Posterior cingulate gyrus (tissue), 11 donors: ENCODE results near the gene PSG3.
A peak's percentile ranks its signal among the peaks of the same experiment; 100 is the strongest.
"Not testable (repeated sequence)": the region's sequence is repeated elsewhere in the genome, so short reads cannot be mapped to it uniquely, and the experiment has no call there.

Experiments used
- DNase-seq, 10 donors: peaks; one replicate each; pipeline versions ENCODE4 v3.0.0 to v3.0.0-alpha.2; 2020 to 2021; ENCODE audit warnings: mixed read lengths in 3 of 10
- intact Hi-C: fragments of 100-400 bp; cut with DNase I; formaldehyde crosslinking; loops from one replicate; pipeline ENCODE4 v1.15.1; 2023

PSG3 gene

DNA sequence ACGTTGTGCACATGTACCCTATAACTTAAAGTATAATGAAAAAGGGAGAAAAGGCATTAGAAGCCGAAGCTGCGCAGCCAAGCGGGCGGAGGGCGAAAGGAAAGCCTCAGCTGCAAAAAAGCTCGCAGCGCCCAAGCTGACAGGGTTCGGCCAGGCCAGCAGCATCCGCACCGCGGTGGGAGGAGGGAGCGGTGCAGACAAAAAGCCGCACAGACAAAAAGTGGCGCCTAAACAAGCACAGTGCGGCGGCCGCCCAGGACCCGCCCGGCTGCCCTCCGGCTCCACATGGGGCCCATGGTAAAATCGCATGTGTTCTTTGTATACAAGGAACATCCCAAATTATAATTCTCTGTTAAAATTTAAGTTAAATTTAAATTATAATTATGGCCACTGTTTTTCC, 42.4 kb downstream of the PSG3 start:
- intact Hi-C loops: no loop called here
- DNase-seq: no peak

DNA sequence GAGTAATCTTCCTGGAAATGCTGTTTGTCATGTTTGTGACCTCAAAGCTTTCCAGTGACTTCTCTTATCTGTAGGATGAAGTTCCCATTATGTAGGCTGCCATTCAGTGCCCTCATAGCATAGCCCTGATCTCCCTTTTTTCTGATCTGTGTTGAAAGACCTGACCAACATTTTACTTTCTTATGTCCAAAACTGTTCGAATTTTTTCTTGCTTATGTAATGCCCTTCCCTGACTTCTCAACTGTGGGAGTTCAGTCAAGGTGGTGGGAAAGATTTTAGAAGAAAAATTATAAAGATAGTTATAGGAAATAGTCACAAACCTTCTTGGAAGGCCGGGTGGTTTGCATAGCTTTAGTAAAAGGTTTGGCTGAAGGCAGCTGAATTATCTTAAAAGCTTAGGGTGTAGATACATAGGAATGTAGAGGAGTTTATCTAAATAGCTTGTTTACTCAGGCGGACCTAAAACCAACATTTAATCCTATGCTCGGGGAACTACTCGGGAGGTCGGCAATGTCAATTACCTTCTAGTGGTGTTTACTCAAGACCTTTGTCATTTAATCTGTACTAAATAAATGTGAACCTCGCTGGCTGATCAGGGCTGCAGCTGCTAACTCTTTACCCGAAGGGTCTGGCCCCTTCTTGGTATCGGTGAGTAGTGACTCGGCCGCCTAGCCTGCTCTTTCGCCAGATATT, 44.3 kb downstream of the PSG3 start:
- intact Hi-C loops: no loop called here
- no peak for DNase-seq

DNA sequence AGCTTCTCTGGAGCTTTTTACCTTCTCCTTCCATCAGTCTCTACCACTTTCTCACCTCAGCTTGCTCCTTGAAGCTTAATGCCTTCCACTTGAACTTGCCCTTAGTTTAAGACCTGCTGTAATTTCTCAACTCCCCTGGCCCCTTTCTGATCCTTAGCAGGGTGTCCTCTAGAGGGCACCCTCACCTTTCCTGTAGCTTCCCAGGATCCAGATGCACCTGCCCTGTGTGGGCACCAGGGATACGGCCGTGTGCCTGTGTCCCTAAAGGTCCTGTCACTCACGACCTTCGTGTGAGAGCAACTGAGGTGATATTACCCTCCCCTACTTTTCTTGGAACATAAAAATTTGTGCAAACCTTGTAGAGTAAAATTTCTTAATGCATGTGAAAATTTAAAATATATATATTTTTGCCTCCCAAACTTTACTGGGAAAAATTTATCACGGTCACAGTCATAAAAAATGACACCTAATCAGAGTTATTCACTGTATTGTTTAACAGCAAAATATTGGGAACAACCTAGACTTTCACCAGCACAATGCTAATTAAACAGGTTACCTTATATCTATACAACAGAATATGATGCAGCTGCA, 46.4 kb downstream of the PSG3 start:
- peak in 1 of 10 donors; percentile 19 for DNase-seq
- intact Hi-C loops: no loop called here

DNA sequence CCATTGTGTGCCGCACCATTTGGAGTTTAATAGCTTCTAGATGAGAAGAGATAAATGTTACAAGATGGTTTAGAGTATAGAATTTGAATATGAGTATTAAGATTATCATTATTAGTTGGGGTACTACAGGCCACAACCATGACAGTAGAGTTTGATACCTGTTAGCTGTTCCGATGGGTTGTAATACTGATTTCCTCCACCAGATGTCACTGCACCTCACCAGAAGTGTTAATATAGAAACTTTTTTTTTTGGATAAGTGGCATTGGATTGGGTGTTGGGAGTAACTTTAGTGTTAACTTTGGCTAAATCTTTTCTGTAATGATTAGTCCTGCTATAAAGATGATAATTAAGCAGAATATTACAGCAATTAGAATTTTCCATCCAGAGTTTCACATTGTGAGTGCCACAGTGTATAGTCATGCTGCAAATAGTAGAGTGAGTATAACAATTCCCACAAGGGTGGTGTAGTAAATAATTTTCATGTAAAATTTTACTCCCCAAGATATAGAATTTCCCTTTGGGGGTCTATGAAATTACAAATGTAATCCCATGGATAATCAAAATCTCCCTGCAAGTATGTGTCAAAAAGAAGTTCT, 56.3 kb downstream of the PSG3 start:
- intact Hi-C loops: no loop called here
- no peak for DNase-seq

DNA sequence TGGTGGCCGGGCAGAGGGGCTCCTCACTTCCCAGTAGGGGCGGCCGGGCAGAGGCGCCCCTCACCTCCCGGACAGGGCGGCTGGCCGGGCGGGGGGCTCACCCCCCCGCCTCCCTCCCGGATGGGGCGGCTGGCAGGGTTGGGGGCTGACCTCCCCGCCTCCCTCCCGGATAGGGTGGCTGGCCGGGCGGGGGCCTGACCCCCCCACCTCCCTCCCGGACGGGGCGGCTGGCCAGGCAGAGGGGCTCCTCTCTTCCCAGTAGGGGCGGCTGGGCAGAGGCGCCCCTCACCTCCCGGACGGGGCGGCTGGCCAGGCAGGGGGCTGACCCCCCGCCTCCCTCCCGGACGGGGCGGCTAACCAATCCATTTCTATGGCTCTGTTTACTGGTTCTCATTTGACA, 64.0 kb downstream of the PSG3 start:
- intact Hi-C loops, DNase-seq: not testable (repeated sequence)

DNA sequence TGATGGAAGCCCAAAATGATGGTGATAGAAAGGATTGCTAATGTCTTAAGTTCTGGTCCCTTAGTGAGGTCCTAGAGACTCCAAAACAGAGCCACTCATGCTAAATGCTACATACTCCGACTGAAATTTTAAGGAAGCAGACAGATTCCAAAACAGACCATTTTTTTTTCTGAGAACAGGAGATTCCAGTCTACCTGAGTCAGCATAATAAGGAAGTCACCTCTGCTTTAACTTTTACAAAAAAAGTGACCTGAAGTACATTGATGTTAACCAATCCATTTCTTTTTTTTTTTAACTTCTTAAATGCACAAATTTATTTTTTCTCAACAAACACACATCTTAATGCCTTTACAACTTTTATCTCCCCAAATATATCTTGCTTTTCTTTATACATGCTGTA, 65.7 kb downstream of the PSG3 start:
- intact Hi-C loops, DNase-seq: not testable (repeated sequence)
